Measurements from ENCODE around the gene BCR. TPM values are rescaled to one million over a fixed set of nuclear protein-coding genes. Genes with fewer than 3 reads are reported as not detected.

The BCR gene
- total and polyA plus RNA-seq, 2 of the 13 experiments (the other 11 are each of a cell fraction or from before 2014, with no cell fraction given), result 19.9 to 33.6 TPM

DNA sequence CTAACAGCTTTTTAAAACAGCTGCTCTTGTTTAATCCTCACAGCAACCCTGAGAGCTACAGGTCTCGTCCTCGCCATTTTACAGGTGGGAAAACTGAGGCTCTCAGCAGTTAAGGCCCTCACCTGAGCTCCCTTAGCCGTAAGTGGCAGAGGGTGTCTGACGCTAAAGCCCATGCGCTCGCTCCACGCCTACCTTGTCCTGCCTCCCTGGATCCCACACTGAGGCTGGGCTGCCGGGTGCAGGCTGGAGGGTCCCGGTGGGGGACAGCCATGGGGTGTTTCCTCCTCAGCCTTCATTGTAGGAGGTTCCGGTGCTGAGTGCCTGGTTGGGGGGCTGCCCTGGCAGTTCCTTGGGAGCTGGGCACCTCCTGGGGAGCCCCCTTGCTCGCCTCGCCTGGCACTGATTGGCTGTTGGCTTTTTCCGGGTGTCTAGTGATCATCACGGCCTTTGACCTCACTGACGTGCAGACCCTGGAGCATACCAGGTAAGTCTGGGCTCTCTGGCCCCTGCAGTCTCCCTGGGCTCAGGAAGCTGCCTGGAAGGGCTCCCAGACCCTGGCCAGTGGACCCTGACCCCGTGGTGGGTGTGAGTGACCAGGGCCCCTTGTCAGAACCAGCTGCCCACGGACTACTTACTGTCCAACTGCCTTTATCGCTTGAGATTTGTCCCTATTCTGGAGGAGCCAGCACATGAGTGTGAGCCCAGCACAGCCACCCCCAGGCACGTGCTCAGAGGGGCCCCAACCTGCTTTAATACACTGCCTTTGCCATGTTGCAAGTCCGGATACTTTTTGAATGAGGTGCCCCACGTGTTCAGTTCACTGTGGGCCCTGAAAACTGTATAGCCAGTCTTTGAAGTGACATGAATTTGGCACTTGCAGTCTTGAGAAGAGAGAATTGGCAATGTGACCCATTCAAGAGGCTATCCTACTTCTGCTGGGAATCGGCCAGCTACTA, 22.5 kb upstream of the BCR start (continued):
- TF ChIP-seq IRF1 (CRISPR knock-in tag; IDR thresholded peaks at IDR 0.05; ENCODE audit: low read depth) (no peak), REL (CRISPR knock-in tag; conservative IDR thresholded peaks at IDR 0.05) (no peak), MBD4 (IDR thresholded peaks at IDR 0.05; ENCODE audit: borderline replicate concordance, low read length) (no peak), GTF2F1 (IDR thresholded peaks at IDR 0.05; ENCODE audit: low read length) (no peak), HNF4A (CRISPR knock-in tag; IDR thresholded peaks at IDR 0.05) (peak; percentile 63), ZNF547 (CRISPR knock-in tag; IDR thresholded peaks at IDR 0.05) (no peak), CAMTA2 (CRISPR knock-in tag; IDR thresholded peaks at IDR 0.05; ENCODE audit: borderline replicate concordance) (no peak), ZNF687 (CRISPR knock-in tag; IDR thresholded peaks at IDR 0.05) (peak; percentile 90), ZNF660 (CRISPR knock-in tag; IDR thresholded peaks at IDR 0.05; ENCODE audit: borderline replicate concordance, low read depth) (no peak), ZNF749 (CRISPR knock-in tag; IDR thresholded peaks at IDR 0.05; ENCODE audit: borderline replicate concordance) (no peak), ZNF883 (CRISPR knock-in tag; IDR thresholded peaks at IDR 0.05; ENCODE audit: not compliant biosample characterization) (peak; percentile 7), EZH2 (conservative IDR thresholded peaks at IDR 0.05; ENCODE audit: low read depth, low read length) (no peak)
- TF ChIP-seq, protein P1, sequence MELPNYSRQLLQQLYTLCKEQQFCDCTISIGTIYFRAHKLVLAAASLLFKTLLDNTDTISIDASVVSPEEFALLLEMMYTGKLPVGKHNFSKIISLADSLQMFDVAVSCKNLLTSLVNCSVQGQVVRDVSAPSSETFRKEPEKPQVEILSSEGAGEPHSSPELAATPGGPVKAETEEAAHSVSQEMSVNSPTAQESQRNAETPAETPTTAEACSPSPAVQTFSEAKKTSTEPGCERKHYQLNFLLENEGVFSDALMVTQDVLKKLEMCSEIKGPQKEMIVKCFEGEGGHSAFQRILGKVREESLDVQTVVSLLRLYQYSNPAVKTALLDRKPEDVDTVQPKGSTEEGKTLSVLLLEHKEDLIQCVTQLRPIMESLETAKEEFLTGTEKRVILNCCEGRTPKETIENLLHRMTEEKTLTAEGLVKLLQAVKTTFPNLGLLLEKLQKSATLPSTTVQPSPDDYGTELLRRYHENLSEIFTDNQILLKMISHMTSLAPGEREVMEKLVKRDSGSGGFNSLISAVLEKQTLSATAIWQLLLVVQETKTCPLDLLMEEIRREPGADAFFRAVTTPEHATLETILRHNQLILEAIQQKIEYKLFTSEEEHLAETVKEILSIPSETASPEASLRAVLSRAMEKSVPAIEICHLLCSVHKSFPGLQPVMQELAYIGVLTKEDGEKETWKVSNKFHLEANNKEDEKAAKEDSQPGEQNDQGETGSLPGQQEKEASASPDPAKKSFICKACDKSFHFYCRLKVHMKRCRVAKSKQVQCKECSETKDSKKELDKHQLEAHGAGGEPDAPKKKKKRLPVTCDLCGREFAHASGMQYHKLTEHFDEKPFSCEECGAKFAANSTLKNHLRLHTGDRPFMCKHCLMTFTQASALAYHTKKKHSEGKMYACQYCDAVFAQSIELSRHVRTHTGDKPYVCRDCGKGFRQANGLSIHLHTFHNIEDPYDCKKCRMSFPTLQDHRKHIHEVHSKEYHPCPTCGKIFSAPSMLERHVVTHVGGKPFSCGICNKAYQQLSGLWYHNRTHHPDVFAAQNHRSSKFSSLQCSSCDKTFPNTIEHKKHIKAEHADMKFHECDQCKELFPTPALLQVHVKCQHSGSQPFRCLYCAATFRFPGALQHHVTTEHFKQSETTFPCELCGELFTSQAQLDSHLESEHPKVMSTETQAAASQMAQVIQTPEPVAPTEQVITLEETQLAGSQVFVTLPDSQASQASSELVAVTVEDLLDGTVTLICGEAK (IDR thresholded peaks at IDR 0.05), result no peak
- TF ChIP-seq, protein P1 (CRISPR knock-in tag; IDR thresholded peaks at IDR 0.05), result peak; percentile 40; the same call in 1 of the 2 replicates
